ENCODE data around the gene ARRB1.

DNA sequence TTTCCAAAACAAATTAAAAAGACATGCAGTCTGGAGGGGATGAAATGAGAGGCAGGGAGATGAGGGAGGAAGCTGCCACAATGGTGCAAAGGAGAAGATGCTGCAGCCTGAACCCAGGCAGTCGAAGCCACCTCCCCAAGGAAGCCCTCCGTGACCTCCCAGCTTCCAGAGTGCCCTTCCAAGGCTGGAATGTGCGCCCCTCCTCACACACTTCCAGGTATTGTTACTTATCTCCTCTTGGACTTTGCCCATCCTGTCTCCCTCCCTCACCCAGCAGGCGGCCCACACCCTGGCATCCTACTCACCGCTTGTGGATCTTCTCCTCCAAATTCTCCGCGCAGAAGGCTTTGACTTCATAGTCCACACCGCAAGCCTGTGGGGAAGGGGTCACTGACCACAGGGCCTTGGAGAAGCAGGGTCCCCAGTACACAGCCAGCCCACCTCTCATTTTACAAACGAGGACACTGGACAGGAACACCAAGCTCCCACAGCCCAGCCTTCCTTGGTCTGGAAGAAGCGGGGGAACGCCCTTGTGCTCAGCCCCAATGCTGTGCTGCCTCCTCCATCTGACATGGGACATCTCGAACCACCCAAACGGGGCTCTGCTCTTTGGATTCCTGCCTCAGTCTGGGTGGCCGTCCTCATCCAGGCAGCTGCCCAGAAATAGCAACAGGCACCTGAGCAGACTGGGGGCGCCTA, 70.5 kb downstream of the ARRB1 start:
- TF ChIP-seq CTCF (IDR thresholded peaks at IDR 0.05) (no peak), POLR2A (IDR thresholded peaks at IDR 0.05) (no peak)

Data from thyroid gland (tissue), 4 donors.